Activated T-cell treated with anti-CD3 and anti-CD28 coated beads for 4 hours (primary cell): ENCODE measurements around the gene ANTXR1.

Experiments used
- DNase-seq: peaks from one replicate; pipeline ENCODE4 v3.0.0-alpha.2; 2020

ANTXR1 gene

GRCh38 chr2:69076601-69077000 lies 63.6 kb downstream of the ANTXR1 start:
- DNase-seq: no peak

GRCh38 chr2:69077252-69077950 lies 64.4 kb downstream of the ANTXR1 start:
- DNase-seq: no peak

- DNase-seq: no peak
These were observed 67.1 kb downstream of the ANTXR1 start for GRCh38 chr2:69080071-69080470.

GRCh38 chr2:69081001-69081580 lies 68.1 kb downstream of the ANTXR1 start:
- DNase-seq: no peak

GRCh38 chr2:69081757-69082156 lies 68.8 kb downstream of the ANTXR1 start:
- DNase-seq: no peak

- no peak for DNase-seq
These were observed 69.5 kb downstream of the ANTXR1 start for GRCh38 chr2:69082430-69082997.

GRCh38 chr2:69083235-69083748 lies 70.3 kb downstream of the ANTXR1 start:
- no peak for DNase-seq

- DNase-seq: no peak
These were observed 71.5 kb downstream of the ANTXR1 start for GRCh38 chr2:69084492-69084891.

- no peak for DNase-seq
These were observed 73.5 kb downstream of the ANTXR1 start for GRCh38 chr2:69086466-69086865.

- no peak for DNase-seq
These were observed 74.4 kb downstream of the ANTXR1 start for GRCh38 chr2:69087211-69087911.

- DNase-seq: no peak
These were observed 74.9 kb downstream of the ANTXR1 start for GRCh38 chr2:69087912-69088240.

- DNase-seq: no peak
These were observed 75.5 kb downstream of the ANTXR1 start for GRCh38 chr2:69088466-69088865.

- no peak for DNase-seq
These were observed 76.3 kb downstream of the ANTXR1 start for GRCh38 chr2:69089266-69089665.

- no peak for DNase-seq
These were observed 77.0 kb downstream of the ANTXR1 start for GRCh38 chr2:69089998-69090397.

- no peak for DNase-seq
These were observed 77.8 kb downstream of the ANTXR1 start for GRCh38 chr2:69090820-69091219.

- DNase-seq: no peak
These were observed 79.9 kb downstream of the ANTXR1 start for GRCh38 chr2:69092857-69093256.

GRCh38 chr2:69095305-69095704 lies 82.3 kb downstream of the ANTXR1 start:
- DNase-seq: no peak

- no peak for DNase-seq
These were observed 83.5 kb downstream of the ANTXR1 start for GRCh38 chr2:69096326-69097095.

GRCh38 chr2:69097148-69097610 lies 84.2 kb downstream of the ANTXR1 start:
- no peak for DNase-seq

- DNase-seq: no peak
These were observed 85.1 kb downstream of the ANTXR1 start for GRCh38 chr2:69097891-69098655.

- DNase-seq: no peak
These were observed 86.6 kb downstream of the ANTXR1 start for GRCh38 chr2:69099541-69099940.

GRCh38 chr2:69100220-69100723 lies 87.3 kb downstream of the ANTXR1 start:
- DNase-seq: no peak
